Brain microvascular endothelial cell (primary cell): Measurements from ENCODE around the gene TIAL1.

Experiments
- DNase-seq: peaks from one replicate; pipeline ENCODE4 v3.0.0-alpha.2; 2020
- H3K27ac ChIP-seq: fragments of 250-450 bp; sonication (Bioruptor Pico); 2 replicates; pipeline ENCODE4 v1.5.1; 2020; ENCODE audit warnings: mild to moderate bottlenecking, moderate library complexity
- H3K27me3 ChIP-seq: fragments of 250-450 bp; sonication (Bioruptor Pico); replicated peaks from 2 replicates; pipeline ENCODE4 v1.5.1; 2020; ENCODE audit warnings: mild to moderate bottlenecking
- H3K36me3 ChIP-seq: fragments of 250-450 bp; sonication (Bioruptor Pico); replicated peaks from 2 replicates; pipeline ENCODE4 v1.5.1; 2020; ENCODE audit warnings: mild to moderate bottlenecking
- H3K4me3 ChIP-seq: 2 replicates; pipeline ENCODE4 v1.5.1; 2011; ENCODE audit warnings: low read depth, mild to moderate bottlenecking, control low read depth, low read length, moderate library complexity
- in situ Hi-C: cut with HindIII; loops from 2 replicates; pipeline ENCODE4 v1.10.0; 2017; ENCODE audit warnings: low sequenced_read_pairs, low pct_ligation_motif_present
- TF ChIP-seq, protein P1 (sequence below): IDR thresholded peaks from 2 replicates; pipeline ENCODE4 v1.5.1; 2011; ENCODE audit warnings: low read depth, mild to moderate bottlenecking, moderate library complexity, low read length, control low read depth, inconsistent platforms; ENCODE audit errors: missing control alignments

Gene TIAL1, protein sequence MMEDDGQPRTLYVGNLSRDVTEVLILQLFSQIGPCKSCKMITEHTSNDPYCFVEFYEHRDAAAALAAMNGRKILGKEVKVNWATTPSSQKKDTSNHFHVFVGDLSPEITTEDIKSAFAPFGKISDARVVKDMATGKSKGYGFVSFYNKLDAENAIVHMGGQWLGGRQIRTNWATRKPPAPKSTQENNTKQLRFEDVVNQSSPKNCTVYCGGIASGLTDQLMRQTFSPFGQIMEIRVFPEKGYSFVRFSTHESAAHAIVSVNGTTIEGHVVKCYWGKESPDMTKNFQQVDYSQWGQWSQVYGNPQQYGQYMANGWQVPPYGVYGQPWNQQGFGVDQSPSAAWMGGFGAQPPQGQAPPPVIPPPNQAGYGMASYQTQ

DNA sequence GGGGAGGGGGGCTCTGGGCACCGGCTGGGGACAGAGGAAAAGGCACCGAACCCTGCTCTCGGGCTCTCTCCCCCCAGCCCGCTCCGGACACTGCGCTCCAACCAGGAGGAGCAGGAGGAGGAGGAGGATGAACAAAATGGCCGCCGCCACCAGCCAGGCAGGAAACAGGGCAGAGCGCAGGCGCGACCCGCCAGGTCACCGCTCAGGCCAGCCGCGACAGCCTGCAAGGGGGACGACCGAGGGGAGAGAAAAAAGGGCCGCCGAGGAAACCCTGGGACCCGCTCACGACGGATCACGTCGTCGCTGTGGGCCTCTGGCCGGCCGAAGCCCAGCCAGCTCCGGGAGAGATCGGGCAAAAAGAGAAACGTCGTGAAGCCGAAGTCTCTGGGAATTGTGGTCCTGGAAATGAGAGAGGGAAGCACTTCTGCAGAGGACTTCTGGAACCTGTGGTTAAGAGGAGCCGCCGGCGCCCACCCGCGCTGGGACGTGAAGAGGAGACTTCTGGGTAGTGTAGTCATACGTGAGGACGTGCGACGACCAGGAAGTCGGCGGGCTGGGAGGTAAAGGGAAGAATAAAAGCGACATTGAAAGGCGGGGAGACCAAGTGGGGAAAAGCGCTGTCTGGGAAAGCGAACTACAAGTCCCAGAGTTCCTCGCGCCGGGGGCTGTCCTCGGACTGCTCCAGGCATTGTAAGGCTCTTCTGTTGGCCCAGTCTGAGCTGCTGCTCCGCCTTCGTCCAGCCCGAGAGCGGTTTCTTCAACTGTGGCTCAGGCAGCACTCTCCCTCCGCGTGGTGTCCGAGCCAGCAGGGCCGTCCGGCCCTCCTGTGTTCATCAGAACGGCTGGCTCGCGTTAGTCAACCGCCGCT is at the start of gene TIAL1:
TIAL1 (minus strand) TSS at position 428 of the 868 bp plus-strand sequence. CDS start 499 bp downstream, outside the sequence.
- in situ Hi-C loops: no loop called here
- TF ChIP-seq, protein P1, sequence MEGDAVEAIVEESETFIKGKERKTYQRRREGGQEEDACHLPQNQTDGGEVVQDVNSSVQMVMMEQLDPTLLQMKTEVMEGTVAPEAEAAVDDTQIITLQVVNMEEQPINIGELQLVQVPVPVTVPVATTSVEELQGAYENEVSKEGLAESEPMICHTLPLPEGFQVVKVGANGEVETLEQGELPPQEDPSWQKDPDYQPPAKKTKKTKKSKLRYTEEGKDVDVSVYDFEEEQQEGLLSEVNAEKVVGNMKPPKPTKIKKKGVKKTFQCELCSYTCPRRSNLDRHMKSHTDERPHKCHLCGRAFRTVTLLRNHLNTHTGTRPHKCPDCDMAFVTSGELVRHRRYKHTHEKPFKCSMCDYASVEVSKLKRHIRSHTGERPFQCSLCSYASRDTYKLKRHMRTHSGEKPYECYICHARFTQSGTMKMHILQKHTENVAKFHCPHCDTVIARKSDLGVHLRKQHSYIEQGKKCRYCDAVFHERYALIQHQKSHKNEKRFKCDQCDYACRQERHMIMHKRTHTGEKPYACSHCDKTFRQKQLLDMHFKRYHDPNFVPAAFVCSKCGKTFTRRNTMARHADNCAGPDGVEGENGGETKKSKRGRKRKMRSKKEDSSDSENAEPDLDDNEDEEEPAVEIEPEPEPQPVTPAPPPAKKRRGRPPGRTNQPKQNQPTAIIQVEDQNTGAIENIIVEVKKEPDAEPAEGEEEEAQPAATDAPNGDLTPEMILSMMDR: no peak
- Histone ChIP-seq H3K36me3 (peaks cover 6% of the 10 kb centered on the region), H3K27me3 (no peaks in the 10 kb centered on the region), H3K4me3 (peak within 1 kb of the TSS; percentile 93), H3K27ac (peak within 1 kb of the TSS; percentile 93)
- DNase-seq: peak; percentile 100

DNA sequence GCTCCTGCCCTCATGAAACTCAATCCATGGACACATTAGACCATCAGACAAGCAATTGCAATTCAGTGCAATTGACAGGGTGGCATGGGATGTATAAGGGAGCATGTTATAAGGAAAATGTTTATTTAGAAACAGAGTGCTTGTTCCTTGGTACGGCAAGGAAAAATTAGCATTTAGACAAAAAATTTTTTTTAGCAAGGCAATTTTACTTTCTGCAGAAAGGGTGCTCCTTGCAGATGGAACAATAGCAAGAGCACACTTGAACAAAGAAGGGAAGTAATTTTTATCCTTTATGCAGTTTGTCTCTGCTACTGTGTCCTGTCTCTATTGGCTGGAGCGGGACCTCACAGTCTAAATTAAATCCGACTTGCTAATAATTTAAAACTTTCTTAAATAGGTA is 48.2 kb upstream of the TIAL1 start:
- Histone ChIP-seq H3K4me3 (no peak overlapping the region), H3K36me3 (no peaks in the 10 kb centered on the region), H3K27ac (no peak overlapping the region), H3K27me3 (no peaks in the 10 kb centered on the region)
- in situ Hi-C loops: no loop called here
- no peak for DNase-seq
- TF ChIP-seq, protein P1: no peak

DNA sequence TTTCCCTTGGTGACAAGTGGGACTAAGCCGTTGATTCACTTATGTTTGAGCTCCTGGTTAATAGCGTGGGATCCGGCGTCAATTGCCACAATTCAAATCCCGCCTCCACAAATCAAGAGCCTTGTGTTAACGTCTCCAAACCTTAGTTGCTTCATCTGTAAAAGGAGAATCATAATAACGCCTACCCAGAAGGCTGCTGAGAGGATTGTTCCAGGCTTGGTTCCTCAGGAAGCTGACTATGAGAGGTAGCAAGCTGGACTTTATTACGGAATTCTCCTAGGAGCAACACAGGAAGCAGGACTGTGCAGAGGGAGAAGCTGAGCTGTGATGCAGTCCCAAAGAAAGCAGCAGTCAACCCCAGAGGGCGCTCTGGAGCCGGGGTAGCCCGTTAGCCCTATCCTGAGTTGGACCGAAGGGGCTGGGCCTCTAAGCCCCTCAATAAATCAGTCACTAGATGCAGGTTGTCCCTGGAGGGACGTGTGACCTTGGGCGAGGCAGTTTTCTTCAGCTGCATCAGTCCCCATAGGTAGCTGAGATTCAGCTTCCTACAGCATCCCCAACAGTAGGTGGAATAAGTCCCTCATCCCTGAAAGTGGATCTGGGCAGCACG is 47.5 kb upstream of the TIAL1 start:
- Histone ChIP-seq H3K4me3 (no peak overlapping the region), H3K27ac (no peak overlapping the region), H3K36me3 (no peaks in the 10 kb centered on the region), H3K27me3 (no peaks in the 10 kb centered on the region)
- DNase-seq: no peak
- in situ Hi-C loops: no loop called here
- TF ChIP-seq, protein P1: peak; percentile 40

DNA sequence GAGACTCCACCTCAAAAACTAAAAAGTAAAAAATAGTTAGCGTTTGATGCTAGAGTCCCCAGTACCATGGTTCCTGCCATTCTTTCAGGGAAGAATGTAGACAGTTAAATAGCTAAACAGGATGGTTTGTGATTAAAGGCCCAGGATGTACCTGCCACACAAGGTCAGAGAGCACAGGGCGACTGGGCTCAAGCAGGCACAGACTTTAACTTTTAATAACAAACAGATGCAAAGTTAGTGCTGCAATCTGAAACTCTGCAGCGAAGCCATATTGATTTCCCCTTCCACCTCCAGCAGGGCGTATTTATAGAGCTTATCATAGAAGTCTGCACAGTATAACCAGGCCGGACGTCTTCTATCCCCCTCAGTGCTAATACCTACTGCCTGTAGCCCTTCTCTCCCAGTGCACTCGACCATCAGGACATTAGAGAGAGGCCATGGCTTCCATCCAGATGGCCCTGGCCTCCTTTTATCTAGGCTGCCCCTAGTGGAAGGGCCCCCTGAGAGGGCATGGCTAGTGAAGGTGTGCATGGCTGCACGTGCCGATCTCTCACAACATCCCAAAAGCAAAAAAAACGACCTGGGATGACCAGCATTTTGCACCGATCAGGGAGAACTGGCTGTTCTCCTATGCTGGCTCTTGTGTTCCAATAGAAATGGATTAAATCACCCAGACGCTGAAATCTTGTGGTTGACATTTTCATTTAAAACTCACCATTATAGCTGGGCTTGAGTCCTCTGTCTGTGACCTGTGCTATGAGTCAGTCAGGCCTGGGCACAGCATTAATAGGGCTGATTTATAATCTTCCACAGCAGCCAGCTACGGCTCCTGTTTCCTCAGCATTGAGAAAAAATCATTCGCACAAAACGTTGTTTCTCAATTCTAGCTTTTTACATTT is 46.8 kb upstream of the TIAL1 start:
- H3K27me3 ChIP-seq: no peaks in the 10 kb centered on the region
- H3K36me3 ChIP-seq: no peaks in the 10 kb centered on the region
- no peak overlapping the region for H3K27ac ChIP-seq
- TF ChIP-seq, protein P1: peak; percentile 18
- H3K4me3 ChIP-seq: no peak overlapping the region
- DNase-seq: no peak
- in situ Hi-C loops: no loop called here

DNA sequence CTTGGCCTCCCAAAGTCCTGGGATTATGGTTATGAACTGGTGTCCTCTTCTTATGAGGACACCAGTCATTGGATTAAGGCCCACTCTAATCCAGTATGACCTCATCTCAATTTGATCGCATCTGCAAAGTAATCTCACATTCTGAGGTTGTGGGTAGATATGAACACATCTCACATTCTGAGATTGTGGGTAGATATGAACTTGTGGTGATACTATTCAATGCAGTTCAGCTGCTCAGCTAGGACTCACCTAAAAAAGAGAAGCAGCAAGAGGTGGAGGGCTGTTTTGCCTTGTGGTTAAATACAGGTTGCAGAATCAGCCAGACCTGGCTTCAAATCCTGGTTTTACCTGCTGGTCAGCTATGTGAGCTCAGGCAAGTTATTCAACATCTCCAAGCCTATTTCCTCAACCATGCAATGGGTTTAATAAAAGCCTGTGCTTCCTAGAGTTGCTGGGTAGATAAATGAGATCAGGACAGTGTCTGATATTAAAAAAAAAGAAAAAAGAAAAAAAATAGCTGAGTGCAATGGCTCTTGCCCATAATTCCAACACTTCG is 45.9 kb upstream of the TIAL1 start:
- Histone ChIP-seq H3K36me3 (no peaks in the 10 kb centered on the region), H3K27ac (no peak overlapping the region), H3K4me3 (no peak overlapping the region), H3K27me3 (no peaks in the 10 kb centered on the region)
- in situ Hi-C loops: no loop called here
- DNase-seq: no peak
- TF ChIP-seq, protein P1: no peak
